ACHN (cell line): ENCODE results near the gene F8.
A peak's percentile ranks its signal among the peaks of the same experiment; 100 is the strongest.
"Not testable (repeated sequence)": the region's sequence is repeated elsewhere in the genome, so short reads cannot be mapped to it uniquely, and the experiment has no call there.

Experiments
- DNase-seq: peaks from one replicate; pipeline ENCODE4 v3.0.0-alpha.2; 2015
- in situ Hi-C: cut with HindIII; loops from 2 replicates; pipeline ENCODE4 v1.10.0; 2017; ENCODE audit warnings: low sequenced_read_pairs, low pct_ligation_motif_present, low pct_unique_long_range_greater_than_20kb

F8 gene

DNA sequence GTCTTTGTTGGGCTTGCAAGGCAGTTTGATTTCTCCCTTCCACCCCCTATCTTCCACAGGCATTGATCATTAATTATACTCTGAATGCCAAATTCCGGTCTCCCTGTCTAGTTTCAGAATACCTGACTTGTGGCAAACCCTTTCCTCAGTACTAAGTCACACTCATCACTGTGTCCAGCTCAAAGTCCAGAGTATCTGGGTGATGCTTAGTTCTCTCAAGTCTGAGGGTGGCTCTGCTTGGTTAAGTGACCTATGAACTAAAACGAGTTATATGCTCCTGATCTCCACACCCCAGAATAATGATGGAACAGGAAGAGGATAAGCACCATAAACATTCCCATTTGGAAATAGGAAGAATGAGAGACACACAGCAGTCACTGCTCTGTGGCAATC, 194.5 kb downstream of the F8 start:
- DNase-seq = no peak
- in situ Hi-C loops = no loop called here

DNA sequence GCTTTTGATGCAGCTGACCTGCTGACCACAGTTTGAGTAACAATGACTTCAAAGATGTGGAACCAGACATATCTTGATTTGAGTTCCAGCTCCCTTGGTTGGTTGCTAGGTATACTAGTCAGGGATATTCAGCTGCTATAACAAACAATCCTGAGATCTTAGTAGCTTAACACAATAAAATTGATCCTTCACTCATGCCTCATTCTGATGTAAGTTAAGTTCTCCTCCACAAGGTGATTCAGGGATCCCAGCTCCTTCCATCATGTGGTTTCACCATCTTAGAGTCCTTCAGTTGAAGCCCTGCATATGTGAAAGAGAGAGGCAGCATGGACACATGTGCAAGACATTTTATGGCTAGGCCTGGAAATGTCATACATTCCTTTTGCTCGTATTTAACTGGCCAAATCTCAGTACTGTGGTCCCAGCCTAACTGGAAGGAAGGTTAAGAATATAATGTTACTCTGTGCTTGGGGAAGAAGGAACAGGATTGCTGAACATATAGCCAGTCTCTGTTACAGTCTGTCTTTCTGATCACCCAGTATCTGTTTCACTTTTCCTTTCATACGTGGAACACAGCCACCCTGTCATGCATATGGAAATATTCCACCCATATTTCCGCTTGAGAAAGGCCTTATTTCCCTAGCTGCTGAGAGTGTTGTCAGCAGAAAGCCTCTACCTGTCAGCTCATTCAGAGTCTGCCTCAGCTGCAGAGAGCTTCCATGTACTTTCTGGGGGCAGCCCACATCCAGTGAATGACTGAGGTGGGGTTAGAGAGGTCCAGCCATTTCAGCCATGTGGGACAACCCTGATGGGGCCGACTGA, 195.1 kb downstream of the F8 start:
- in situ Hi-C loops = no loop called here
- DNase-seq = no peak

DNA sequence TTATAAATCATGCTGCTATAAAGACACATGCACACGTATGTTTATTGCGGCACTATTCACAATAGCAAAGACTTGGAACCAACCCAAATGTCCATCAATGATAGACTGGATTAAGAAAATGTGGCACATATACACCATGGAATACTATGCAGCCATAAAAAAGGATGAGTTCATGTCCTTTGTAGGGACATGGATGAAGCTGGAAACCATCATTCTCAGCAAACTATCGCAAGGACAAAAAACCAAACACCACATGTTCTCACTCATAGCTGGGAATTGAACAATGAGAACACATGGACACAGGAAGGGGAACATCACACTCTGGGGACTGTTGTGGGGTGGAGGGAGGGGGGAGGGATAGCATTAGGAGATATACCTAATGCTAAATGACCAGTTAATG, 196.9 kb downstream of the F8 start:
- DNase-seq, in situ Hi-C loops: not testable (repeated sequence)

DNA sequence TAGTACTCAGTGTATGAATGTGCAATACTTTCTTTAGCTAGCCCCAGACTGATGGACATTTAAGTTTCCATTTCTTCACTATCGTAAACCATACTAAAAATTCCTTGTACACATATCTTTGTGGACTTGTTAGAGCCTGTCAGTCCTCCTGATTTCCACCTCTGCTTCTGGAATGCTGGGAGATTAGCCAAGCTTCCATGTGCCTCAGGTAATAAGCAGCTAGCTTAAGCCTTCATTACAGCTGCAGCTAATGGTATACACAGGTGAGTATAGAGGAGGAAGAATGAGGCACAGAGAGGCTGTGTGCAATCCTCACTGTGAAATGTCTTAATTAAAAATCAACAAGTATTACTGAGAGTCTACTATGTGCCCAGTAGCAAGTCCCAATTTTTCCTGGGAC, 197.9 kb downstream of the F8 start:
- DNase-seq = no peak
- in situ Hi-C loops = no loop called here

DNA sequence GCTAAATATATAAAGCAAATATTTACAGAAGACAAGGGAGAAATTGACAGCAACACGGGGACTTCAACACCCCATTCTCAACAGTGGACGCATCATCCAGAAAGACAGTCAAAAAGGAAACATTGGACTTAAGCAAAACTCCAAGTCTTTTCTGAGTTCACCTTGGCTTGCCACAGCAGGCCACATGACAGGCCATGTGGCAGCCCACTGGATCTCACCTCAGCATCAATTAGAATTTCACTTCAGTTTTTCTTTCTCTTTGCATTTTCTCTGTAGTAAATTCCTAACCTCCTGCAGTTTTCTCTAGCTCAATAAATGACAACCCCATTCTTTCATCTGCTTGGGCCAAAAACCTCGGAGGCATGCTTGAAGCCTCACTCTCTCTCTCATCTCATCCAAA, 200.5 kb downstream of the F8 start:
- in situ Hi-C loops = no loop called here
- no peak for DNase-seq

DNA sequence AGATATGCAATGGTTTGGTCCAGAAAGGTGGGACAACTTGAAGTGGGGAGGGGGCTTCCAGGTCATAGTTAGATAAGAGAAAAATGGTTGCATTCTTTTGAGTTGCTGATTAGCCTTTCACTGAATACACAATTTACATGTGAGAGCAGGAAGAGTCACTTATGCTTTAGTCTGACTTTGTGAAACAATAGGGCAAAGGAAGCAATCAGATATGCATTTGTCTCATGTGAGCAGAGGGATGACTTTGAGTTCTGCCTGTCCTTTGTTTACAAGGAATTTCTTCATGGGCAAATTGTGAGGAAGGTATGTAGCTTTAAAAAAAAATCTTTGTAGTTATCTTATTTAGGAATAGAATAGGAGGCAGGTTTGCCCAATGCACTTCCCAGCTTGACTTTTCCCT, 201.0 kb downstream of the F8 start:
- no peak for DNase-seq
- in situ Hi-C loops = no loop called here

DNA sequence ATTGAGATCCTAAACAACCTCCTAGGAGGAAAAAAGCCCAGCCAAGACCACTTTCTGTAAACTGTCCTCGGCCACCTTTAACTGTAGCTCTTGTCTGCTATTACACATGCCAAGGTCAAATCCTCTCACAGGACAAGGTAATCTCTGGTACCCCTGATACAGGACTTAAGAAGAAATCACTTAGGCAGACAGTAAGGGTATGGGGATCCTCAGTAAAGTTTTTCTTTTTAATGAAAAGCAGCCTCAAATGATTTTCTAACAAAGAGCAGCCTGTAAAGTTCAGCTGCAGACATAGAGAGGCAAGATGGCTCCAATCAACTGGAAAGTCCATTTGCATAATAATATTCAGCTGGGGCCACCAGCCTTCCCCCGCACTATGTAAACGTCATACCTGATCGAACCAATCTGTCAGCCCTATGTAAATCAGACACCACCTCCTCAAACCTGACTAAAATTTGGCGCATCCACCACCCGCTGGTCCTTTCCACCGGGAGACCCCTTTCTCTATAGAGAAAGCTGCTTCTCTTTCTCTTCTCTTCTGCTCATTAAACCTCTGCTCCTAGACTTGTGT, 202.7 kb downstream of the F8 start:
- DNase-seq = no peak
- in situ Hi-C loops = no loop called here

DNA sequence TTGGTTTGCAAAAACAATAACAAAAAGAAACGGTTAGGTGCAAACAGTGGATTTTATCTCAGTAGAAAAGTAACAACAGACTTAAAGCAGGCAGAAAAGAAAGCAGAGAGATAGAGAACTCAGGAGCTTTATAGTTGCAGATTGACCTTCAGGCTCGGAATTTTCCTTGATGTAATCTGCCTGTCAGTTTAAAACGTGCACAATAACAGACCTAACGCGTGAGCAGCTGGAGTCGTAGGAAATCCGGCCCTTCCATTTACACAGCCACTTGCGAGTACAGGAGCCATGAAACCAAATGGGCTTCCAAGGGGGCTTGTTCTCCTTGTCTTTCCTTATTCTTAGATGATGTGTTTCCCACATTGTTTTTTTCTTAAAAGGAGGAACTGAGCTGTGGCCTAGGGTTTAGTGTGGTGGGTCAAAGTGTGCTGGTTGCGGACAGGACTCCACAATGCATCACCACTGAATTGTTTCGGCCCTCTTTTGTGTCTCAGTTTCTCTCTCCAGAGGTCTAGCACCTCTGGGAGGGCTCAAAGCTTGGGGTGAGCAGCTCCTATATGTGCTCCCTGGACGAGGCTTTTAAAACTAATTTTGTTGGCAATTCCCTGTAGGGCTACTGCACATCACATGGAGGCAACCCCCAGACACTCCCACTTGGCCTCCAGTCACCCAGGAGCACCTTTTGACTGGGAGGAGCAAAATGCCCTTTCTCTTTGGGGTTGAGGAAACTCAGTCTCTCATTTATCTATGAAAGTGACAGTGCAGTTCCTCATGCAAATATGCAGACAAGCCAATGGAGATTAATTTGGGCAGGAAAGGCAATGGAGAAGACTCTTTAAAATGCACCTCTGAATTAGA, 203.4 kb downstream of the F8 start:
- in situ Hi-C loops = no loop called here
- no peak for DNase-seq

DNA sequence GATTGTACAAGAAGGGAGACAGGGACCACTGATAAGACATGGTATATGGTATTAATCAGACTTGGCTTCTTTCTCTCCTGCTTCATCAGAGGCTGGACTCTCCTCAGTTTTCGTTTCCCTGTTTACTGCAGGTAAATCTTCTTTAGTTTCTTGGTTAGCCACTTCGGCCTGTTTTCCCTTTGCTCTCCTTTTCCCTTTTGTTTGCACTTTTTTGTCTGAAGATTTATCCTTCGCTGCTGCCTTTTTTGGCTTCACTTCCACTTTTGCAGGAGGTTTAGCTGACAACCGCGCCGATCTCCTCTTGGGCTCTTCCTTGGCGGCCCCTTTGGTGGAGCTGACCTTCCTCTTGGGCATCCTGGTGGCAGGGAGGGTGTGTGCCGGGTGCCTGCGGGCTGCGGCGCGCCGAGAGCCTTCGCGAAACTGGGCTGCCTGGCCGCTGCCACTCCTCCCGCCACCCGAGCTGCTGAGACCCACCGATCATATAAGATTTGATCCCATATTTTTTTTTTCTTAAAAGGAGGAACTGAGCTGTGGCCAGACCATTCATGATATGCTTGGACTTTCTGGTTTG, 205.4 kb downstream of the F8 start:
- DNase-seq, in situ Hi-C loops: not testable (repeated sequence)

DNA sequence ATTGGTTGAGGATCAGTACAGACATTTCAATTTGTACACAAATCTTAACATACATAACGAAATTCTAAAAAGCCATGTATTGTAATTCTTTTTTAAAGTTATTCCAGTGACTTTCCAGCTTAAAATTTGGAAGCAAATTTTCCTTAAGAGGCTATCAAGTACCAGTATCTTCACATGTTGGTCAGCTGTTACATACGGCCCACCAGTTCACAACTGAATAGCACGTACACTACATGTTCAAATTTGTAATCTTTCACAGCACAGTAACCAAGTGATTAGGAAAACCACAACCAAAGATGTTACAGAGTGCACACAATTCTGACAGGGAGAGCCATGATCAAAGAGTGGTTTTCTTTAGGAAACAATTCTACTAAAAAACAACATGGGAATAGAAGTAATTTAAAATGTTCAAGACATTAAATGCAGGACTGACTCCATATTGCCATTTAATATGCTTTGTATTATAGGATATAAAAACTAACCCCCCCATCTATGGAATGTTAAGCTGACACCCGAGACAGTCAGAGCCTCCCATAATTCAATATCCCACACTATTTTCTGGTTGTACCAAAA, 206.1 kb downstream of the F8 start:
- DNase-seq, in situ Hi-C loops: not testable (repeated sequence)

DNA sequence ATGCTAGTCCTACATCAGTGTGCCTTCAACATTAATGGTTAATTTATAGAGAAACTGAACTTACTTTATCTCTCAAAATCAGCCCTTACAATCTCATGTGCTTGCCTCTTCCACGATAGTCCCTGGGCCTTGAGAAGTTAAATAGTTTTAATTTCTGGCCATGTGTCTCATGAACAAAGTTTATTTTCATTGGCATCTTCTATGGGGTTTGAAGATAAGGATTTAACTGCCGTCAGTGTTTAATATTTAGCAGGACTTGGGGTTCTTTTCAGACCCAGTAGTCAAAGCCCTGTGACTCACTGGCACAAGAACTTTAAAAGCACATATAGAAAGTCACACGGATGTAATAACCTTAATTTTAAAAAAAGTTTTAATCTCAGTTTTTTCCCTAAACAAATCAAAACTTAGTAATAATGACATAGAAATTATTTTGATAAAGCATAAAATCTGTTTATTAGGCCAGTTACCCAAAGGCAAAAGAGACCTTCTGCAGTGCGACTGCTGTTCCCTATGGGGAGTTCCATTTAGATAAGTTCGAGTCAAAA, 207.2 kb downstream of the F8 start:
- in situ Hi-C loops = no loop called here
- DNase-seq = no peak

DNA sequence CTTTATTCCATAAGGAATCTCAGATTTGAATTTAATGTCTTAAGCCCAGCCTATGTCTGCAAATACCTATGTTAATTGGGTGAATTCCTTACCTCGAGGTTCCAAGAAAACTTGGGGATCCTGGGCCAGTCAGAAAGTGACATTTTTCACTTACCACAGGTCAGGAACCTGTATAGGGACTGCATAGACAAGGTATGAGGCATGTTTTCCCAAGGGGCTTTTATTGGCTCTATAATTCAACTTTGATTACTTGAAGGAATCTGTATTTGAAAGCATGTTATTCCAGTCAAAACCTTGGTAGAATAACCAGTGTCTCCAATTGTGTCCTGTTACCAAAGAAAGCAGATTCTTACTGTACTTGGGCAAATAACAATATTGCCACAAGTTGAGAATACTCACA, 208.7 kb downstream of the F8 start:
- in situ Hi-C loops = no loop called here
- no peak for DNase-seq

DNA sequence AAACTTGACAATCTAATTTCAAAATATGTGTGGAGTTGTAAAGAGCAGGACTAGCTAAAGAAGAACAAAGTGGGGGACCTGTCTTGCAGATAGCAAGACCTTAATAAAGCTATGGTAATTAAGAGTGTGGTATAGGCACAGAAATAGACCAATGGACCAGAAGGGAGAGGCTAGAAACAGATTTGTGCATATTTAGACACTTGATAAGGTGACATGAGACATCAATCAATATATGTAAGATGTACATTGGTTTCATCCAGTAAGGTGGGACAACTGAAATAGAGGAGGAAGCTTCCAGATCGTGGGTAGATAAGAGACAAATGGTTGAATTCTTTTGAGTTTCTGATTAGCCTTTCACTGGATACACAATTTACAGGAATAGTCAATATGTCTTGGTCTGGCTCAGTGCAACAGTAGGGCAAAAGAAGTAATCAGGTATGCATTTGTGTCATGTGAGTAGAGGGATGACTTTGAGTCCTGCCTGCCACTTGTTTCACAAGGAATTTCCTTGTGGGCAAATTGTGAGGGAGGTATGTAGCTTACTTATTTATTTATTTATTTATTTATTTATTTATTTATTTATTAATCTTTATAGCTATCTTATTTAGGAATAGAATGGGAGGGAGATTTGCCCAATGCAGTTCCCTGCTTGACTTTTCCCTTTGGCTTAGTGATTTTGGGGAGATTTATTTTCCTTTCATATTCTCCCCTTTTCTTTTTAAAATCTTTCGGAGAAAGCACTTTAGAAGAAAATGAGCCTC, 210.0 kb downstream of the F8 start:
- DNase-seq = no peak
- in situ Hi-C loops = no loop called here

DNA sequence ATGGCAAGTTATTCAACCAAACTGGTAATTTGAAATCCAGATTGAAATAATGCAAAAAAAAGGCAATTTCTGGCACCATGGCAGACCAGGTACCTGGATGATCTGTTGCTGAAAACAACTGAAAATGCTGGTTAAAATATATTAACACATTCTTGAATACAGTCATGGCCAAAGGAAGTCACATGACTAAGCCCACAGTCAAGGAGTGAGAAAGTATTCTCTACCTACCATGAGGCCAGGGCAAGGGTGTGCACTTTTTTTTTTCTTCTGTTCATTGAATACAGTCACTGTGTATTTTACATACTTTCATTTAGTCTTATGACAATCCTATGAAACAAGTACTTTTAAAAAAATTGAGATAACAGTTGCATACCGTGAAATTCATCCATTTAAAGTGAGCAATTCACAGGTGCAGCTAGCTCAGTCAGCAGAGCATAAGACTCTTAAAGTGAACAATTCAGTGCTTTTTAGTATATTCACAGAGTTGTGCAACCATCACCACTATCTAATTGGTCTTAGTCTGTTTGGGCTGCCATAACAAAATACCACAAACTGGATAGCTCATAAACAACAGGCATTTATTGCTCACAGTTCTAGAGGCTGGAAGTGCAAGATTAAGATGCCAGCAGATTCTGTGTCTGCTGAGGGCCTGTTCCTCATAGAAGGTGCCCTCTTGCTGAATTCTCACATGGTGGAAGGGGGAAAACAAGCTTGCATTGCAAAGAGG, 212.4 kb downstream of the F8 start:
- in situ Hi-C loops = no loop called here
- DNase-seq = no peak

DNA sequence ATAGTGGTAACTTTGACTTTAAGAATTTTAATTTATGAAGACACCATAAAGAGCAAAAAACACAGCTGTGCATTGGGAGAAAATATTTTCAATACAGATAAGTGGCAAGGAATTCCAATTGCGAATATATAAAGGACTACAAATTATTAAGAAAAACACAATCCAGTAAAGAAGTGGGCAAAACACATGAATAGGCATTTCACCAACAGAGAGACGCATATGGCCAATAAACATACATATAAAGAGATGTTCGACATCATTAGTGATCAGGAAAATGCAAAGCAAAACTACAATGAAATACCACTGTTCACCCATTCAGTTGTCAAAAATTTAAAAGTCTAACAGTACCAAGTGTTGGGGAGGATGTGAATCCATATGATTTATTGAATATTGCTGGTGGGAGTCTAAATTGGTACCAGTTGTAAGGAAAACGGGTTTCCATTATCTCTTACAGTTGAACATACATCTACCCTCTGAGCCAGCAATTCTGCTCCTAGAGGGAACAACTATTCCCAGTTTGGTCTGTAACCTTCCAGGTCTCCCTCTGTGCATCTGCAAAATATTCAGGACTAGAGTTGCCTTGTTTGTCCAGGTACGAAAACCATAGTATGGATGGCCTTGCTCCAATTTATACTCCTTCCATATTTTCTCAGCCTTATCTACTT, 215.6 kb downstream of the F8 start:
- in situ Hi-C loops = no loop called here
- DNase-seq = no peak

DNA sequence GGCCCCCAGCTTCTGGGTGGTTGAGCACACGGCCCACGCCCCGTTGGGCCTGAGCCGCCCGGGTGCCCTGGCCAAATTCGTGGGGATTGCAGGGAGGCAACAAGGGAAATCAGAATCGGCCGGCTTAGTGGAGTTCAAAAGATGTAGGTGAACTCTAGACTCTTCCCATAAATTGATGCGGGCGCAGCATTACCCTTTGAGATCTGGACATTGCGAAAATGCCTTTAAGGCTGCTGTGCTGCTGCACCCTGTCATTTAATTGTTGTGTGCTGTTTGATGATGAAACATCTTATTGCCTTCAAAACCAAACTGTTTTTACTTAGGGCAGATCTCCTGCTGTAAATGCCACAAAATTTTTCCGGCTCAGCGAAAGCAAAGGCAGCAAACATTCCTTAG, 216.8 kb downstream of the F8 start:
- in situ Hi-C loops = no loop called here
- DNase-seq = peak; percentile 12
